Right lobe of liver (tissue), 4 donors: ENCODE data around the gene RYR3.

ENCODE experiments used
- CTCF ChIP-seq, 4 donors: fragments of 200-600 bp in 3 of 4; fragments of 450-650 bp in 1 of 4; IDR thresholded peaks; one replicate each; pipeline versions ENCODE4 v1.5.1 to v1.8.0; 2016 to 2022; ENCODE audit warnings: antibody characterized with exemption in 4 of 4, mild to moderate bottlenecking in 2 of 4
- POLR2A ChIP-seq: fragments of 450-650 bp; IDR thresholded peaks from one replicate; pipeline ENCODE4 v1.6.1; 2017; ENCODE audit warnings: antibody characterized with exemption, mild to moderate bottlenecking
- donor health status: DM: no; HTN: no; CAD: no.
- donor health status: DM: no; HTN: no; CAD: no.
- donor health status: DM: no; HTN: yes; CAD: no.

GRCh38 chr15:33586786-33587697 is 276.3 kb downstream of the RYR3 start:
- no peak for TF ChIP-seq CTCF (IDR thresholded peaks at IDR 0.05)
- no peak for TF ChIP-seq POLR2A
